ENCODE results near the gene INO80.

INO80 gene

GRCh38 chr15:41043276-41043951, 72.7 kb downstream of the INO80 start:
- no peak for DNase-seq

- DNase-seq: no peak
These were observed 73.2 kb downstream of the INO80 start for GRCh38 chr15:41042851-41043250.

GRCh38 chr15:41039121-41039520, 77.0 kb downstream of the INO80 start:
- no peak for DNase-seq

GRCh38 chr15:41032079-41032328, 84.1 kb downstream of the INO80 start:
- DNase-seq: no peak

- no peak for DNase-seq
These were observed 84.6 kb downstream of the INO80 start for GRCh38 chr15:41031232-41032078.

GRCh38 chr15:41028853-41029252, 87.2 kb downstream of the INO80 start:
- no peak for DNase-seq

GRCh38 chr15:41025393-41025792, 90.7 kb downstream of the INO80 start:
- DNase-seq: no peak

- no peak for DNase-seq
These were observed 91.2 kb downstream of the INO80 start for GRCh38 chr15:41024885-41025284.

- no peak for DNase-seq
These were observed 91.9 kb downstream of the INO80 start for GRCh38 chr15:41024131-41024530.

GRCh38 chr15:41022487-41023090, 93.5 kb downstream of the INO80 start:
- peak; percentile 55 for DNase-seq

- DNase-seq: no peak
These were observed 95.3 kb downstream of the INO80 start for GRCh38 chr15:41020829-41021228.

- DNase-seq: no peak
These were observed 95.8 kb downstream of the INO80 start for GRCh38 chr15:41020311-41020710.

GRCh38 chr15:41019174-41019573, 96.9 kb downstream of the INO80 start:
- no peak for DNase-seq

- DNase-seq: no peak
These were observed 97.5 kb downstream of the INO80 start for GRCh38 chr15:41018534-41018933.

- no peak for DNase-seq
These were observed 98.9 kb downstream of the INO80 start for GRCh38 chr15:41017066-41017735.

- peak; percentile 4 for DNase-seq
These were observed 102.2 kb downstream of the INO80 start for GRCh38 chr15:41013691-41014414.

GRCh38 chr15:41011055-41011815, 104.8 kb downstream of the INO80 start:
- DNase-seq: no peak

GRCh38 chr15:41010345-41010744, 105.7 kb downstream of the INO80 start:
- no peak for DNase-seq

GRCh38 chr15:41006479-41006878, 109.6 kb downstream of the INO80 start:
- DNase-seq: no peak

GRCh38 chr15:41004490-41004889, 111.6 kb downstream of the INO80 start:
- no peak for DNase-seq

GRCh38 chr15:41001524-41002214, 114.4 kb downstream of the INO80 start:
- DNase-seq: no peak

GRCh38 chr15:40999190-40999589, 116.9 kb downstream of the INO80 start:
- DNase-seq: no peak

All from CD4-positive, alpha-beta T cell treated with Interleukin-21 for 1 hour (primary cell).